Chondrocyte (in vitro differentiated cells): ENCODE results near the gene CPOX. TPM values are rescaled to one million over a fixed set of nuclear protein-coding genes. Genes with fewer than 3 reads are reported as not detected.
"Not testable (repeated sequence)": the region's sequence is repeated elsewhere in the genome, so short reads cannot be mapped to it uniquely, and the experiment has no call there.

Experiments
- DNase-seq: peaks from one replicate; pipeline ENCODE4 v3.0.0; 2021; ENCODE audit warnings: mixed read lengths, low spot score
- H3K27ac Mint-ChIP-seq: one replicate; pipeline ENCODE4 v1.8.0; 2021; ENCODE audit warnings: mild to moderate bottlenecking, moderate library complexity, mixed read lengths; ENCODE audit not compliant: unreplicated experiment
- H3K27me3 Mint-ChIP-seq: 2 replicates; pipeline ENCODE4 v1.8.0; 2021; ENCODE audit warnings: low read depth, mixed read lengths
- H3K36me3 Mint-ChIP-seq: 2 replicates; pipeline ENCODE4 v1.8.0; 2021; ENCODE audit warnings: low read depth, mixed read lengths
- H3K4me1 Mint-ChIP-seq: 2 replicates; pipeline ENCODE4 v1.8.0; 2021; ENCODE audit warnings: low read depth, mild to moderate bottlenecking, mixed read lengths
- H3K4me3 Mint-ChIP-seq: one replicate; pipeline ENCODE4 v1.8.0; 2021; ENCODE audit warnings: mild to moderate bottlenecking, moderate library complexity, mixed read lengths; ENCODE audit not compliant: unreplicated experiment
- H3K9me3 Mint-ChIP-seq: 2 replicates; pipeline ENCODE4 v1.8.0; 2021; ENCODE audit warnings: low read depth, mixed read lengths
- CTCF ChIP-seq: fragments of 200-600 bp; sonication (generic); IDR thresholded peaks from 2 replicates; pipeline ENCODE4 v1.5.0; 2021; ENCODE audit warnings: antibody characterized with exemption, mild to moderate bottlenecking, moderate library complexity
- total RNA-seq: library from RNA; stranded (reverse); gene quantifications from 3 replicates; pipeline ENCODE4 v1.2.1, GENCODE V29; 2021

Gene CPOX
- total RNA-seq, 1 donor from 2014 or later, result 16.2 TPM

GRCh38 chr3:98563661-98564281 lies 29.6 kb downstream of the CPOX start:
- H3K36me3 Mint-ChIP-seq, result no peaks in the 10 kb centered on the region
- no peak for DNase-seq
- TF ChIP-seq CTCF, result no peak
- no peaks in the 10 kb centered on the region for H3K4me1 Mint-ChIP-seq
- H3K27me3 Mint-ChIP-seq, result peaks cover 27% of the 10 kb centered on the region
- no peaks in the 10 kb centered on the region for H3K9me3 Mint-ChIP-seq
- H3K27ac Mint-ChIP-seq, result no peak overlapping the region
- H3K4me3 Mint-ChIP-seq, result no peak overlapping the region

- Mint-ChIP-seq H3K36me3 (no peaks in the 10 kb centered on the region), H3K27ac (no peak overlapping the region), H3K9me3 (no peaks in the 10 kb centered on the region), H3K27me3 (peaks cover 42% of the 10 kb centered on the region), H3K4me3 (no peak overlapping the region), H3K4me1 (no peaks in the 10 kb centered on the region)
- no peak for DNase-seq
- no peak for TF ChIP-seq CTCF
These were observed 31.5 kb downstream of the CPOX start for GRCh38 chr3:98561727-98562521.

- no peaks in the 10 kb centered on the region for H3K36me3 Mint-ChIP-seq
- H3K9me3 Mint-ChIP-seq, result no peaks in the 10 kb centered on the region
- no peak for TF ChIP-seq CTCF
- H3K27ac Mint-ChIP-seq, result no peak overlapping the region
- H3K4me1 Mint-ChIP-seq, result no peaks in the 10 kb centered on the region
- no peak for DNase-seq
- peaks cover 52% of the 10 kb centered on the region for H3K27me3 Mint-ChIP-seq
- no peak overlapping the region for H3K4me3 Mint-ChIP-seq
These were observed 32.5 kb downstream of the CPOX start for GRCh38 chr3:98560911-98561310.

- H3K9me3 Mint-ChIP-seq, H3K4me3 Mint-ChIP-seq, H3K4me1 Mint-ChIP-seq, DNase-seq, H3K27ac Mint-ChIP-seq, H3K36me3 Mint-ChIP-seq: not testable (repeated sequence)
- peaks cover 59% of the 10 kb centered on the region for H3K27me3 Mint-ChIP-seq
These were observed 33.6 kb downstream of the CPOX start for GRCh38 chr3:98559769-98560168.

GRCh38 chr3:98558100-98558827 lies 35.1 kb downstream of the CPOX start:
- TF ChIP-seq CTCF, result no peak
- no peak for DNase-seq
- no peaks in the 10 kb centered on the region for H3K9me3 Mint-ChIP-seq
- no peaks in the 10 kb centered on the region for H3K4me1 Mint-ChIP-seq
- H3K27ac Mint-ChIP-seq, result no peak overlapping the region
- H3K4me3 Mint-ChIP-seq, result no peak overlapping the region
- no peaks in the 10 kb centered on the region for H3K36me3 Mint-ChIP-seq
- H3K27me3 Mint-ChIP-seq, result peaks cover 64% of the 10 kb centered on the region
